HG03095 (cell line): ENCODE data around the gene FAM186B.

Experiments used
- ATAC-seq: cut with Tn5 transposase; IDR thresholded peaks from one replicate; pipeline ENCODE4 v1.9.1; 2021; ENCODE audit warnings: moderate library complexity; ENCODE audit not compliant: unreplicated experiment

The FAM186B gene

DNA sequence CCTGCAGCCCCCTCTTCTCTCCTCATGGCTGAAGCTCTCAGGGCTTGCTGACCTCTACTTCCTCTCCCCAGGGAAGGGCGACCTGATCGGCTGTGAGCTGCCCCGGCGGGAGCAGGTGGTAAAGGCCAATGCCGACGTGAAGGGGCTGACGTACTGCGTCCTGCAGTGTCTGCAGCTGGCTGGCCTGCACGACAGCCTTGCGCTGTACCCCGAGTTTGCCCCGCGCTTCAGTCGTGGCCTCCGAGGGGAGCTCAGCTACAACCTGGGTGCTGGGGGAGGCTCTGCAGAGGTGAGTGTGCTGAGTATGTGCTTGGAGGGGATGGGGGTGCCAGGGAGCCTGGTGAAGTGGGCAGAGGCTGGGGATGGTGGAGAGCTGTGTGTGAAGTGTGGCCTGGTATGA is 51.2 kb downstream of the FAM186B start:
- ATAC-seq, result no peak

DNA sequence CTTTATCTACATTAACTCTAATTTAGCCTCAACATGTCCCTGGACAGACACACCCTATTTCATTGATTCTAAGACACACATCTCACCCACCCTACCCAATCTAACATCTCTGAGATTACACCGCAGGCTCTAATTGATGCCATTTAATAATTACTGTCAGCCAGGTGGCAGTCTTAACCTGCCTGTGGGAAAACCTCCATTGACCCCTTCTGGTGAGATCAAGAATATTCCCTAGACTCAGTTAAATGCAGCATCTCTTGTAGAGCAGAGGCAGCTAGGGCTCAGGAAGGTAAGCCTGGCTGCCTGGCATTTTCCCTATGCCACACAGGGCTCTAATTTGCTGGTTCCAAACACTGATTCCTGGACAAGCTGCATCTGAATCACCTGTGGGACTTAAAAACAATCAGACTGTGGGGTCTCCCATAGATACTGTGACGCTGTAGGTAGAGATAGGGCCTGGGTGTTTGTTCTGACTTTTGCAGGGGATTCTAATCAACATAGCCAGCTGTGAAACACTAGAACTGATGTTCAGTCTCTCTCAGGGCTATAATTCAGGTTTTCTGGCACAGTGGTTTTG is 51.8 kb downstream of the FAM186B start:
- ATAC-seq, result no peak

DNA sequence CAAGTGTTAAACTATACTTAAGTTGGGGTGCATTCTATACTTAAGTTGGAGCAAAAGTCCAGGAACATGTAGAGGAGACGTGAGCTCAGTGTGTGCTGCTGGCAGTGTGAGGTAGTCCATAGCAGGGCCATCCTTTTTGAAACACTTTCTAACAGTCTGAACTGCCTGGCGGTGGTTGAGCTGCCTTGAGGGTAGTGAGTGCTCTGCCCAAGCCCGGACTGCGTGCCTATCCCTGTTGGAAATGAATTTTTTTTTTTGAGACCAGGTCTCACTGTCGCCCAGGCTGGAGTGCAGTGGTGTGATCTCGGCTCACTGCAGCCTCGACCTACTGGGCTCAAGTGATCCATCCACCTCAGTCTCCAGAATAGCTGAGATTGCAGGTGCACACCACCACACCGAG is 52.5 kb downstream of the FAM186B start:
- ATAC-seq, result no peak

DNA sequence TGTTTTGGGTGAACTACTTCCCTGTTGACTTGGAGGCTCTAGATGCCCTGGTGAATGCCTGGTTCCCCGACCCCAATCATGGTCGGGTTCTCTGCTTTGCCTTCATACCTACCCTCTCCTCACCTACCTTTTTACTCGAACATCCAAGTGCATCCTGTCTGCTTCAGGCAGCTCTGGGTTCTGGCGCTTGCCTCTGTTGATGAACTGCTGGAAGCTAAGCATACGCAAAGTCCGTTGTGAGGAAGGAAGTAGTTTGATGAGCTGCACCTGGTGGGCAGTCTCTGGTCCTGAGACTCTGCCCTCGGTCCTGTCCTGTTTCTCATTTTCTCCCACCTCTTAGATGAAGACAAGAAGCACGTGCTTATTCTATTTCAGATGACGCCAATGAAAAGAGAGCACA is 53.0 kb downstream of the FAM186B start:
- ATAC-seq, result no peak

DNA sequence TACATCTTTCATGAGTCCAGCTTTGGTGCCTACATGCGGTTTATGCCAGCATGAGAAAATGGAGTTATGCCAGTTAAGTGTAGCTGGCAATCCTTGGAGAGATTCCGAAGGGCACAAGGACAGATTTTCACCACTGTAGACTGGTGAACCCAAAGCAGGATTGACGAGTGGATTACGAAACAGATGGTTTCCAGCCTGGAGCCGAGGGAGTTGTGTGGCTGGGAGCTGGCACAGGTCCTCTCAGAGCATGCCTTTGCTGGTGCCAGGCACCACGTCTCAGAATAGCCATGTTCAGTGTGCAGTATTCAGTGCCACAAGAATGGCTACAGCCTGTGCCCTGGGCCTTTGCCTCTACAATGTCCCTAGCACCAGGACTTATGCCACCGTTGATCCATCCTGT is 53.4 kb downstream of the FAM186B start:
- ATAC-seq, result no peak

DNA sequence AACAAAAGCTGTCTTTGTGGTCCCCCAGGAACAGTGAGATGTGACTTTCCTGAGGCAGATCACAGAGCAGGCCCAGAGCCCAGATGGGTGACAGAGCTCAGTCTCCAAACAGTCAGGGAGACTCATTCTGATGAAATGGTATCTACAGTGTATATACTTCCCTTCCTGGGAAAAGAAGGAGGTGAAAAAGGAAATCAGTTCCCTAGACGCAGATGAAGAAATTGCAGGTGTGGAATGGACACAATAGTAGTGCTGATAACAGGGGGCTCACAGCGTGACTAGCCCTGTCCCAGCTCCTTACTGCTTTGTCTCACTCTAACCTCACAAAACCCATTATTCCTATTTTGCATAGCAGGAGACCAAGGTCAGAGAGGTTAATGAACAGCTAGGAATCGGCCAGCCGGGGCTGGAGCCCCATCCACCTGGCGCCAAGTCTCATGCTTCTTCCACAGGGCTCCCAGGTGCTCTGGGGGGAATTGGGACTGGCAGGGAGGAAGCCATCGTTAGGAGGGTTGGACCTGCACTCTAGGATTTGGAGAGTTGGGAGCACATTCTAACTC is 54.7 kb downstream of the FAM186B start:
- no peak for ATAC-seq

DNA sequence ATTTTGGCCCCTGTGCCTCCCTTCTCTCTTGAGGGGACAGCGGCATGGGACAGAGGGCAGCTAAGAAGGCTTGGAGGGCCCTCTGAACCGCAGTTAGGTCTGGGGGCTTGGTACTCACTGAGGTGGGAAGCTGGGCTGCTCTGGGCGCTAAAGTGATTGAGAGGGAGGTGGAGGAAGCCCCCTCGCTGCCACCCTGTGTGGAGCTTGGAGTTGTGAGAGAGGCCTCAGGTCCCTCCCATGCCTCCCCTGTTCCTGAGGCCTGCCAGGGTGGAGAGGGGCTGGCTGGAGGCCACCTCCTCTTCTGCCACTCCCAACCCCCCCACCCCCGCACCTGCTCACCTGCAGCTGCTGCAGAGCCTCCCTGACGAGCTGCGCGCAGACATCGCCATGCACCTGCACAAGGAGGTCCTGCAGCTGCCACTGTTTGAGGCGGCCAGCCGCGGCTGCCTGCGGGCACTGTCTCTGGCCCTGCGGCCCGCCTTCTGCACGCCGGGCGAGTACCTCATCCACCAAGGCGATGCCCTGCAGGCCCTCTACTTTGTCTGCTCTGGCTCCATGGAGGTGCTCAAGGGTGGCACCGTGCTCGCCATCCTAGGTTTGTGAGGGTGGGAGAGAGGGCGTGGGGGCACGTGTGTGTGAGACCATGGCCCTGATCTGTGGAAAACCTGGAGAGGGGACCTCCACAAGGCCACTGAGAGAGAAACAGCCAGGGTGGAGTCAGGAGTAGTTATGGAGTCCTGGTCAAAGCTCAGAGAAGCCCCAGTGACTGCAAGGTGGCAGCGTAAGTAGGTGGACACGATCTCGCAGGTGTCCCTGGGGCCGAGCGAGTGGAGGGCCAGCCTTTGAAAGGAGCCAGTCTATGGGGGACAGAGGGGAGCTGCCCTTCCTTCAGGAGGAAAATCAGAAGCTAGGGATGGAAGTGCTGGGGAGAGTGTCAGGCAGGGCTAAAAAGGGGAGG is 55.4 kb downstream of the FAM186B start:
- ATAC-seq, result no peak

DNA sequence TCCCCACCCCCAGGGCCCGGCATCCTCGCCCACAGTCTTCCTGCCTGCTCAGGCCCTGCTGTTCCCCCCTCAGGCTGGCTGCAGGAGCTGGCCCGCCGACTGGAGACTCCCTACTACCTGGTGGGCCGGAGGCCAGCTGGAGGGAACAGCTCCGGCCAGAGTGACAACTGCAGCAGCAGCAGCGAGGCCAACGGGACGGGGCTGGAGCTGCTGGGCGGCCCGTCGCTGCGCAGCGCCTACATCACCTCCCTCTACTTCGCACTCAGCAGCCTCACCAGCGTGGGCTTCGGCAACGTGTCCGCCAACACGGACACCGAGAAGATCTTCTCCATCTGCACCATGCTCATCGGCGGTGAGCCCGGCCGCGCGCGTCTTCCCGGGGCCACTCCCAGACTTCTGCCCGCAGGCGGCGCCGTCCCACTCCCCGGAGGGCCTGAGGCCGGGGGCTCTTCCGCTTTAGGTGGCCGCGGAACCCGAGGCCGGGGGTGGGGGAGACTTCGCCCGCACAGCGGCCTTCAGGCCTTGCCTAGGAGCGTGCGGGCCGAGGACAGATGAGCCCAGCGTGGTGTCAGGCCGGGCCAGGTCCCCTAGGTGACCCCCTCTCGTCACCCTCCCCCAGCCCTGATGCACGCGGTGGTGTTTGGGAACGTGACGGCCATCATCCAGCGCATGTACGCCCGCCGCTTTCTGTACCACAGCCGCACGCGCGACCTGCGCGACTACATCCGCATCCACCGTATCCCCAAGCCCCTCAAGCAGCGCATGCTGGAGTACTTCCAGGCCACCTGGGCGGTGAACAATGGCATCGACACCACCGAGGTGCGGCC is 56.4 kb downstream of the FAM186B start:
- no peak for ATAC-seq

DNA sequence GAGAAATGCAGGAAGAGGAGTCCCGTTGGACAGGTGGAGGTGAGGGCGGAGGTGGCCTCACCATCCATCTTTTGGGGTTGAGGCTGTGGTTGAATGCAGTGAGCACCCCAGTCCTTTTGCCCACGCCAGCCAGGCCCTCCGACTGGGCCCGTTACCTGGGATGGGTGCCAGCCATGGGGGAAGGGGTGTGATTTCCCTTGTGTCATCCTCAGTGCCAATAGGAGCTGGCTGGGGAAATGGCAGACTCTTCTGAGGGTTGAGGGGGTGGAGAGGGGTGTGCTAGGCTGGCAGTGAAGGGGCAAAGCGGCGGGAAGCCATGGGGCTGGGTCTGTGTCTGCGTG is 57.0 kb downstream of the FAM186B start:
- ATAC-seq, result no peak

DNA sequence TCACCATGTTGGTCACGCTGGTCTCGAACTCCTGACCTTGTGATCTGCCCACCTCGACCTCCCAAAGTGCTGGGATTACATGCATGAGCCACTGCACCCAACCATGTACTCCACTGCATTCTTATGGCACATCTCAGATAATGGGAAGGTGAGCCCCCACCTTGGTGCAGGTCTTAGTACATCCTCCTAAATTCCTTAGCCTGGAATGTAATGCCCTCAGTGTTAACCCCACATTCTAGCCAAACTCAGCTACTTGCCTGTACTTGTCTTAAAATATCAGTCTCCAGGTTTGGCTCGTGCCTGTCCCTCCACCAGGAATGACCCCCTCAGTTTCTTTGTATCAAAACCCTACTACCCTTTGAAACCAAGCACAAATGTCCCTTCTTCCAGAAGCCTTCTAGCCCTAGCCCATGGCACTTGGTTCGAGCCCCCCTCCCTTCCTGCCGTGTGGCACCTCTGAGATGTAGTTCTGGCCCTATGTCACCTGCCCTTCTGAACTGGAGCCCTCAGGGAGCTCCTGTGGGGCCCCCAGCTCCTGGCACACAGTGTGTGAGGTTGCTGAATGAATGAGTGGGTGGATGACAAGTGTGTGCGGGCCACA is 58.2 kb downstream of the FAM186B start:
- ATAC-seq, result no peak

DNA sequence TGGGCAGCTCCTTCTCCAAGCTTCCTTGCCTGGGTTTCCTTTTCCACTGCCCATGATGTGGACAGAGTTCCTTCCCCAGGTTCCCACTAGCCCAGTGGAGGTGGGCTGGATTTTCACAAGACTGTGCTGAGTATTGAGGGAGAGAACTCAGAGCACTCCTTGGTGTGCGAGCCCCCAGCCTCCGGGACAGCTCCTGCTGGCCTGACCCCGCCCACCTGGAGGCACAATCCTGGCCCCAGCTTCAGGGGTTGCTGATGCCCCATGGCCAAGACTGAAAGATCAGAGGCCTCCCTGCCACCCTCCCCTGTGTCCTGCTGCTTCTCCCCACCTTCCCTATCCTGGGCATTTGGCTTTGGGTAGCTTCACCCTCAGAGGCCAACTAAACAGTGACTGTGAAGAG is 59.0 kb downstream of the FAM186B start:
- no peak for ATAC-seq

DNA sequence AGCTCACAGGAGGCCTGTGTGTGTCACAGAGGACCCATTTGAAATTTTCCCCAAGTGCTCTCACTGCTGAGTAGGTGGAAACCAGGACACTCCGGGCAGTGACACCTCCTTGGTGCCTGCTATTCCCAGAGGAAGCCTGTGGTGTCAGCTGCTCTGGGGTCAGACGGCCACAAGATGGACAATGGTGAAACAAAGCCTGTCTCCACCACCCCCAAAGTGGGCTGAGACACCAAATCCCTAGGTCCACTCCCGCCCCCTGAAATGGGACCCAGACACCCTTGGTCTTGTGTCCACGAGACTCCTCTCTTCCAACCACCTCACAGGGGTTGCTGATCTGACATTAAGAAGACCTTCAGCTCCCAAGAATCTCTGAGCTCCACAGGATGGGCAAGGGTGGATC is 59.6 kb downstream of the FAM186B start:
- no peak for ATAC-seq

DNA sequence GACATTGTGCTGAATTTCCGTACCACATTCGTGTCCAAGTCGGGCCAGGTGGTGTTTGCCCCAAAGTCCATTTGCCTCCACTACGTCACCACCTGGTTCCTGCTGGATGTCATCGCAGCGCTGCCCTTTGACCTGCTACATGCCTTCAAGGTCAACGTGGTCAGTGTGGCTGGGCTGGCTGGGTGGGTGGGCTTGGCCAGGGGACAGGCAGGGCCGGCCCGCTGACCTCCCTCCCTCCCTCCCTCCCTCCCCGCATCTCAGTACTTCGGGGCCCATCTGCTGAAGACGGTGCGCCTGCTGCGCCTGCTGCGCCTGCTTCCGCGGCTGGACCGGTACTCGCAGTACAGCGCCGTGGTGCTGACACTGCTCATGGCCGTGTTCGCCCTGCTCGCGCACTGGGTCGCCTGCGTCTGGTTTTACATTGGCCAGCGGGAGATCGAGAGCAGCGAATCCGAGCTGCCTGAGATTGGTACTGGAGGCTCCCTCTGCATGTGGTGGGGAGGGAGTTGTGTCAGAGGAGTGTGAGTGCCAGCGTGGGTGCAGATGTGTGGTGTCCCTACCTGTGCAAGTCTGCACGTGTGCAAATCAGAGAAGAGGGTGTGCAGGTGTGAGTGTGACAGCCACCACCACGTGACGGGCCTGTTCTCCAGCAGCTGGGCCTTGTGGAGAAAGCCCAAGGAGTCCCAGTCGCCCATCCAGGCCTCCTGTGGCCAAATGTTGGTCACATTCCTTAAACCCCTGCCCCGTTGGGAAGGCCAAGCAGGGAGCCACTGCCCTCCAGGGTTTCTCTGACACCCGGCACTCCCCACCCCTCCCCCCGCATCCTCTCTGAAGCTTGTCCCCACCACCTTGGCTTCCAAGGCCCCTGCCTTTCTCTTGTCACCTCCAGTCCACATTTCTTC is 61.3 kb downstream of the FAM186B start:
- ATAC-seq, result no peak

DNA sequence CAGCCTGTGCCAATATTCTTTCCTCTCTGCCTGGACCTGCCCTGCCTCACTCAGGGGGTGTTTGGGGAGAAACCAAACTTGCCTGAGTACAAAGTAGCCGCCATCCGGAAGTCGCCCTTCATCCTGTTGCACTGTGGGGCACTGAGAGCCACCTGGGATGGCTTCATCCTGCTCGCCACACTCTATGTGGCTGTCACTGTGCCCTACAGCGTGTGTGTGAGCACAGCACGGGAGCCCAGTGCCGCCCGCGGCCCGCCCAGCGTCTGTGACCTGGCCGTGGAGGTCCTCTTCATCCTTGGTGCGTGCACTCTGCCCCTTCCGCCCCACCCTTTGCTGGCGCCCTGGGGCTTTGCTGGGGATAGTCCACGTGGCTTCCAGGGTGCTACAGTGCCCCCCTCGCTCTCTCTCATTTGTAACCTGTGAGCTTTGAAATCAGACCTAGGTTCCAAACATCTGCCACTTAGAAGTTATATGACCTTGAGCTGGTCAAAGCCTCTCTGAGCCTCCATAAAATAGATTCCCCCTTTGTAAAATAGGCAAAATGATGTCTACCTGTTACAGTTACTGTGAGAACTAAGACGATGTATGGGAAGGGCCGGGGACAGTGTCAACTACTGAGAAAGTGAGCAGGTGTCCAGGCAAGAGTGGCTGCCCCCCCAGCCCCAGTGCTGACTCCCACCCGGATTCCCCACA is 62.1 kb downstream of the FAM186B start:
- ATAC-seq, result no peak

DNA sequence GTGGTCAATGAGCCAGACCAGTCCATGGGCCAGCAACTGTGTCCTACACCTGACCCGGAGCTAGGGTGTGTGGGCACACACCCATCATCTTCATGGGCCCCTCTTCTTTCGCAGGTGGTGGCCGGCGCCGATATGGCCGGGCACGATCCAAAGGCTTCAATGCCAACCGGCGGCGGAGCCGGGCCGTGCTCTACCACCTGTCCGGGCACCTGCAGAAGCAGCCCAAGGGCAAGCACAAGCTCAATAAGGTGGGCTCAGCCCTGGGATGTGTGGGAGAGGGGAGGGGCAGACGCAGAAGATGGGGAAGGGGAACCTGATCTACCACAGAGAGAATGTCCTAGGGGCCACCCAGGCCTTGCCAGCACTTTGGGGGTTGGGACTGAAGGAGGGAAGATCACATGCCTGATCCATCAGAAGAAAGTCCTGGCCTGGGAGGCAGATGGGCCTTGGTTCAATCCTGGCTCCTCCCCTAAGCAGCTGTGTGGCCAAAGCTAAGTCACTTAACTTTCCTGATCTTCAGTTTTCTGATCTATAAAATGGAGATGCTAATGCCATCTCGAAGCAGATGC is 62.8 kb downstream of the FAM186B start:
- no peak for ATAC-seq

DNA sequence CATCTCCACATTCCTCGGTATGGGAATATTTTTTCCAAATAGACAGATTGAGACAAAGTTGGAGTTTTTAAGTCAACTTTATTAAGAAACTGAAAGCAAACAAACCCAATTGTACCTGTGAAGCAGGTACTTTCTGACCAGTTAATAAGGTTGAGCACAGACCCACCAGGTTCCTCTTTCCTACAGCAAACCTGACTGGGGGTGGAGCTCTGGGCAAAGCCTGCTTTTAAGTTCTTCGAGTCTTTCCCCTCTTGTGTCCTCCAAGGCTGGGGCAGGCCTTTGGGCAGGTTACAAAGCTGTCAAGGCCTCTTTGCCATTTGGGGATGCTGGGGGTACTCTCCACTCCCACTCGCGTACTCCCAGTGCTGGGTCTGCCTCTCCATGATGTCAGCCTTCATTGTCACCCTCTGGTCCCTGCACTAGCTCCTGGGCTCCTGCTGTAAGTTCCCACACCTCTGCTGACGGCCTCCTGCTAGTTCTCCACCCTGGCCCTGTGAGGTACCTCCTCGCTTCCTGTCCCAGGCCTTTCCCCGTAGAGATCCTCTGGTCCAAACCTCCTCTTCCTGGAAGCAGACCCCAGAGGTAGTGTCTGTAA is 63.4 kb downstream of the FAM186B start:
- ATAC-seq, result no peak

DNA sequence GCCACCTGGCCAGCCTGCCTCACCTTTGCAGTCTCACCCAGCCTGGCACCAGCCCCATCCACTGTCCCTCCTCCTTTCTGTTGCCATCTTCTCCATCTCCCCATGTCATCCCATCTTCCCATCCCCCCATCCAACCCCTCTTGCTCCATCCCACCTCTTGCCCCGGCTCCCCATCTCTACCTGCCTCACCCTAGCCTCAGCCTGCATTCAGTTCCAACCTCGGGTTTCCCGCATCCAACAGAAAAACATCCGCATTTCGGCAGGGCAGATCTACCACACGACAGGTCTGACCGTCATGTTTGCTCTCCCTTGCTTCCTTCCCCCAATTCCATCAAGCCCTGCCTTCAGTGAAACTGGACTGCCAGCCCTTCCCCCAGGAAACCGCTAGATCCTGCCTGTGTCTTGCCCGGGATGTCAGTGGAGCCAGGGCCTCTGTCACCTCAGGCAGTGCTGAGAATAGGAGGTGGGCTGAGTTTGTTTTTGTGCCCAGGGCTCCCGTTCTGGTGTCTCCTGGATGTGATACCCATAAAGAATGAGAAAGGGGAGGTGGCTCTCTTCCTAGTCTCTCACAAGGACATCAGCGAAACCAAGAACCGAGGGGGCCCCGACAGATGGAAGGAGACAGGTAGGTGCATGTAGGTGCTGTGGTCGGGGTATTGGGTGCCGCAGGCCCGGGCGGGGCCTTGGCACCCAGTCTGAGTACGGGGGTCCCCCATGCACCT is 64.1 kb downstream of the FAM186B start:
- no peak for ATAC-seq
